Nephron (organoid): ENCODE results near the gene ROBO1.

Experiments
- H3K27ac Mint-ChIP-seq, 3 experiments: 2 replicates each; pipeline ENCODE4 v1.8.0; 2020; ENCODE audit warnings: mixed read lengths in 3 of 3, mild to moderate bottlenecking in 2 of 3, moderate library complexity in 1 of 3
- H3K27me3 Mint-ChIP-seq: 2 replicates; pipeline ENCODE4 v1.8.0; 2021; ENCODE audit warnings: low read depth, mild to moderate bottlenecking, moderate library complexity, mixed read lengths
- H3K36me3 Mint-ChIP-seq: 2 replicates; pipeline ENCODE4 v1.8.0; 2020; ENCODE audit warnings: low read depth, mixed read lengths
- H3K4me1 Mint-ChIP-seq: 2 replicates; pipeline ENCODE4 v1.8.0; 2020; ENCODE audit warnings: mixed read lengths
- H3K4me3 Mint-ChIP-seq, 3 experiments: 2 replicates each; pipeline ENCODE4 v1.8.0; 2020; ENCODE audit warnings: mild to moderate bottlenecking in 3 of 3, mixed read lengths in 3 of 3, moderate library complexity in 2 of 3
- H3K9me3 Mint-ChIP-seq: 2 replicates; pipeline ENCODE4 v1.8.0; 2020; ENCODE audit warnings: mixed read lengths
- CTCF ChIP-seq, 3 experiments: fragments of 200-600 bp; sonication (generic); IDR thresholded peaks; one replicate each; pipeline ENCODE4 v1.5.0; 2021; ENCODE audit warnings: antibody characterized with exemption in 3 of 3; ENCODE audit not compliant: unreplicated experiment in 3 of 3

The ROBO1 gene

GRCh38 chr3:78718707-78719106 is 1049.1 kb downstream of the ROBO1 start:
- no peak for TF ChIP-seq CTCF (IDR thresholded peaks at IDR 0.05; ENCODE audit: unreplicated experiment in 3 of 3)
- Mint-ChIP-seq H3K9me3 (no peaks in the 10 kb centered on the region), H3K4me1 (peaks cover 34% of the 10 kb centered on the region), H3K36me3 (peaks cover 36% of the 10 kb centered on the region), H3K4me3 (no peak overlapping the region), H3K27me3 (no peaks in the 10 kb centered on the region), H3K27ac (no peak overlapping the region)

DNA sequence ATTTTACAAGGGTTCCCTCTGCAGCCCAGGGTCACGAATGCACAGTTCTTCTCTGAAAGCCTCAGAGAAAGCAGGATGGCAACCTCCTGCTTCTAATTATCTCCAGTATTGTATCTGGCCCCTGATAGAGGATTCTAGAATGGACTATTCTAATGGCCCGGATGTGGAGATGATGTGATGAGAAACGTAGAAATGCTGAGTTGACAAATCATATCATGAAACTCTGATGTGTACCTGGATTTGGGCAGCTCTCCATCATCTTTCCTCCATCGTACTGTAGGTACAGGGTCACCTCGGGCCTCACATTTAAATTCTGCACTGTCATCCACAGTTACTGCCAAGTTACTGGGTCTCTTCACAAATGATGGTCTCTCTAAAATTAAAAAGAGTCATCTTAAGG is 1050.8 kb downstream of the ROBO1 start:
- Mint-ChIP-seq H3K4me1 (peaks cover 27% of the 10 kb centered on the region), H3K9me3 (no peaks in the 10 kb centered on the region), H3K4me3 (no peak overlapping the region), H3K36me3 (peaks cover 43% of the 10 kb centered on the region), H3K27ac (no peak overlapping the region), H3K27me3 (no peaks in the 10 kb centered on the region)
- no peak for TF ChIP-seq CTCF (IDR thresholded peaks at IDR 0.05; ENCODE audit: unreplicated experiment in 3 of 3)

GRCh38 chr3:78712941-78713340 is 1054.9 kb downstream of the ROBO1 start:
- no peak overlapping the region for H3K27ac Mint-ChIP-seq
- H3K36me3 Mint-ChIP-seq = peaks cover 47% of the 10 kb centered on the region
- H3K4me3 Mint-ChIP-seq = no peak overlapping the region
- peaks cover 25% of the 10 kb centered on the region for H3K4me1 Mint-ChIP-seq
- TF ChIP-seq CTCF (IDR thresholded peaks at IDR 0.05; ENCODE audit: unreplicated experiment in 3 of 3) = no peak
- H3K27me3 Mint-ChIP-seq = no peaks in the 10 kb centered on the region
- no peaks in the 10 kb centered on the region for H3K9me3 Mint-ChIP-seq

DNA sequence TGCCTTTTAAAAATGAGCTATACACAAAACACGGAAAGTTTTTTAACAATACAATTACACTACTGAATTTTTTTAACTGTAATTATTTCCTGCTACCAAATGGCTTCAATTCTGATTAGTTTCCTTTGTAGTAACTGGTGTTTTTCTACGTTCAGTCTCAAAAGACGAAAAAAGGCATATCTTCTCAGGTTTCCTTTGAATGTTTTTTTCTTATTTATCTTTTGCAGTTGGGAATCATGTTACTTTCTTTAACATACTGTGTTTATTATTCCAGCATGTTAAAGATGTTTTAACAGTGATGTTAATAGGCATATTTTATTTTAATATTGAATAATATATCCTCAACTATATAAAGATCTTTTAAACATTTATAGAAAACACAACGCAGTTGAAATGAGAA is 1055.5 kb downstream of the ROBO1 start:
- Mint-ChIP-seq H3K4me1 (peaks cover 24% of the 10 kb centered on the region), H3K4me3 (no peak overlapping the region), H3K9me3 (no peaks in the 10 kb centered on the region), H3K27ac (no peak overlapping the region), H3K27me3 (no peaks in the 10 kb centered on the region), H3K36me3 (peaks cover 40% of the 10 kb centered on the region)
- no peak for TF ChIP-seq CTCF (IDR thresholded peaks at IDR 0.05; ENCODE audit: unreplicated experiment in 3 of 3)

- no peak overlapping the region for H3K27ac Mint-ChIP-seq
- TF ChIP-seq CTCF (IDR thresholded peaks at IDR 0.05; ENCODE audit: unreplicated experiment in 3 of 3) = no peak
- H3K27me3 Mint-ChIP-seq = no peaks in the 10 kb centered on the region
- peaks cover 44% of the 10 kb centered on the region for H3K4me1 Mint-ChIP-seq
- no peaks in the 10 kb centered on the region for H3K9me3 Mint-ChIP-seq
- H3K4me3 Mint-ChIP-seq = no peak overlapping the region
- peaks cover 27% of the 10 kb centered on the region for H3K36me3 Mint-ChIP-seq
Measured at GRCh38 chr3:78708565-78709073, 1059.2 kb downstream of the ROBO1 start.

DNA sequence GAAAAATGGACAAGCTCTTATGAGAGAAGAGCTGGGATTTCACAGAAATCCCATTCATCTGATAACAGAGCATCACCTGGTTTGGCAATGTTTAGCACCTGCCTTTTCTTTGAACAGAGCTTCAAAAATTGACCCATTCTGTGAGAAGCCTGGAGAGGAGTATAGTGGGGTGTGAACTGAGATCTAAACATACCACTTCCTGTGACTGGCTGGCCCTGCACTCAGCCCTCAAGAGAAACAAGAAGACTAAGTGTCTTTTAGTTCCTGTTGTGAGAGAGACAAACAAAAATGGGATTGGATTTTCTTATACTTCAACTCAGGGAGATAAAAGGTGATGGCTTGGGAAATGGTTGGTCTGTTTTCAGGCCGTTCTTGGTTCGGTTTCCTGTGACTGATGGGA is 1060.2 kb downstream of the ROBO1 start:
- no peak overlapping the region for H3K4me3 Mint-ChIP-seq
- TF ChIP-seq CTCF (IDR thresholded peaks at IDR 0.05; ENCODE audit: unreplicated experiment in 3 of 3) = no peak
- no peaks in the 10 kb centered on the region for H3K9me3 Mint-ChIP-seq
- H3K27ac Mint-ChIP-seq = peak overlapping the region; percentile 4 to 66 (median 23)
- H3K27me3 Mint-ChIP-seq = no peaks in the 10 kb centered on the region
- H3K4me1 Mint-ChIP-seq = peaks cover 48% of the 10 kb centered on the region
- peaks cover 20% of the 10 kb centered on the region for H3K36me3 Mint-ChIP-seq
